ENCODE results near the gene FOXO4.
"Not testable (repeated sequence)": the region's sequence is repeated elsewhere in the genome, so short reads cannot be mapped to it uniquely, and the experiment has no call there.

DNA sequence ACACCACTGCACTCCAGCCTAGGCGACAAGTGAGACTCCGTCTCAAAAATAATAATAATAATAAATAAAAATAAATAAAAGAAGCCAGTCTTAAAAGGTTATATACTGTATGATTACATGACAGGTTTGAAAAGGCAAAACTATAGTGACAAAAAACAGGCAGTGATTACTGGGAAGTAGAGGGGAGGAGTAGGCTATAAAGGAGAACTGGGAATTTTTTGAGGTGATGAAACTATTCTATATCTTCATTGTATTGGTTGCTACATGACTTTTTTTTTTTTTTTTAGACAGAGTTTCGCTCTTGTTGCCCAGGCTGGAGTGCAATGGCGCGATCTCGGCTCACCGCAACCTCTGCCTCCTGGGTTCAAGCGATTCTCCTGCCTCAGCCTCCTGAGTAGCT lies 47.8 kb upstream of the FOXO4 start:
- TF ChIP-seq, protein P1, sequence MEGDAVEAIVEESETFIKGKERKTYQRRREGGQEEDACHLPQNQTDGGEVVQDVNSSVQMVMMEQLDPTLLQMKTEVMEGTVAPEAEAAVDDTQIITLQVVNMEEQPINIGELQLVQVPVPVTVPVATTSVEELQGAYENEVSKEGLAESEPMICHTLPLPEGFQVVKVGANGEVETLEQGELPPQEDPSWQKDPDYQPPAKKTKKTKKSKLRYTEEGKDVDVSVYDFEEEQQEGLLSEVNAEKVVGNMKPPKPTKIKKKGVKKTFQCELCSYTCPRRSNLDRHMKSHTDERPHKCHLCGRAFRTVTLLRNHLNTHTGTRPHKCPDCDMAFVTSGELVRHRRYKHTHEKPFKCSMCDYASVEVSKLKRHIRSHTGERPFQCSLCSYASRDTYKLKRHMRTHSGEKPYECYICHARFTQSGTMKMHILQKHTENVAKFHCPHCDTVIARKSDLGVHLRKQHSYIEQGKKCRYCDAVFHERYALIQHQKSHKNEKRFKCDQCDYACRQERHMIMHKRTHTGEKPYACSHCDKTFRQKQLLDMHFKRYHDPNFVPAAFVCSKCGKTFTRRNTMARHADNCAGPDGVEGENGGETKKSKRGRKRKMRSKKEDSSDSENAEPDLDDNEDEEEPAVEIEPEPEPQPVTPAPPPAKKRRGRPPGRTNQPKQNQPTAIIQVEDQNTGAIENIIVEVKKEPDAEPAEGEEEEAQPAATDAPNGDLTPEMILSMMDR (IDR thresholded peaks at IDR 0.05 in 4 of 5, conservative IDR thresholded peaks at IDR 0.05 in 1 of 5), result not testable (repeated sequence)
- not testable (repeated sequence) for TF ChIP-seq POLR2A (IDR thresholded peaks at IDR 0.05)
